MM.1S (cell line): Measurements from ENCODE around the gene PTPN3.

Experiments
- EZH2 ChIP-seq: fragments of 300-600 bp; sonication (generic); optimal IDR thresholded peaks from 2 replicates; pipeline ENCODE3; 2017; ENCODE audit warnings: low read depth, mild to moderate bottlenecking, antibody characterized with exemption, low read length, mixed read lengths
- EZH2phosphoT487 ChIP-seq: fragments of 300-600 bp; sonication (generic); IDR thresholded peaks from 2 replicates; pipeline ENCODE4 v1.6.1; 2018; ENCODE audit warnings: antibody characterized with exemption, low read length
- TF ChIP-seq, protein P1 (sequence below): fragments of 300-600 bp; sonication (generic); IDR thresholded peaks from 2 replicates; pipeline ENCODE4 v1.5.1; 2016; ENCODE audit warnings: antibody characterized with exemption, low read length, mixed read lengths

- TF ChIP-seq, protein P1, sequence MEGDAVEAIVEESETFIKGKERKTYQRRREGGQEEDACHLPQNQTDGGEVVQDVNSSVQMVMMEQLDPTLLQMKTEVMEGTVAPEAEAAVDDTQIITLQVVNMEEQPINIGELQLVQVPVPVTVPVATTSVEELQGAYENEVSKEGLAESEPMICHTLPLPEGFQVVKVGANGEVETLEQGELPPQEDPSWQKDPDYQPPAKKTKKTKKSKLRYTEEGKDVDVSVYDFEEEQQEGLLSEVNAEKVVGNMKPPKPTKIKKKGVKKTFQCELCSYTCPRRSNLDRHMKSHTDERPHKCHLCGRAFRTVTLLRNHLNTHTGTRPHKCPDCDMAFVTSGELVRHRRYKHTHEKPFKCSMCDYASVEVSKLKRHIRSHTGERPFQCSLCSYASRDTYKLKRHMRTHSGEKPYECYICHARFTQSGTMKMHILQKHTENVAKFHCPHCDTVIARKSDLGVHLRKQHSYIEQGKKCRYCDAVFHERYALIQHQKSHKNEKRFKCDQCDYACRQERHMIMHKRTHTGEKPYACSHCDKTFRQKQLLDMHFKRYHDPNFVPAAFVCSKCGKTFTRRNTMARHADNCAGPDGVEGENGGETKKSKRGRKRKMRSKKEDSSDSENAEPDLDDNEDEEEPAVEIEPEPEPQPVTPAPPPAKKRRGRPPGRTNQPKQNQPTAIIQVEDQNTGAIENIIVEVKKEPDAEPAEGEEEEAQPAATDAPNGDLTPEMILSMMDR, result no peak
- TF ChIP-seq EZH2phosphoT487 (no peak), EZH2 (no peak)
Observed at GRCh38 chr9:109382182-109382581, 115.9 kb downstream of the PTPN3 start.
